ENCODE results near the gene SIAH3. TPM values are rescaled to one million over a fixed set of nuclear protein-coding genes. Genes with fewer than 3 reads are reported as not detected.

Gene SIAH3
- total and polyA plus RNA-seq, 3 donors from 2014 or later, result 0.19 to 0.47 (median 0.36) TPM

- no peaks in the 10 kb centered on the region for H3K36me3 ChIP-seq (ENCODE audit: low read depth, missing control alignments)
- no peak overlapping the region for H3K27ac ChIP-seq
- no peaks in the 10 kb centered on the region for H3K27me3 ChIP-seq
- intact Hi-C loops (cut with DNase I; ENCODE audit: low total_unique reads), result no loop called here
- DNase-seq, result no peak
- TF ChIP-seq CTCF (IDR thresholded peaks at IDR 0.05) (no peak), POLR2A (IDR thresholded peaks at IDR 0.05) (no peak)
- 84 to 89% methylated on average over 6 of the region's 6 CpGs for WGBS, 2 donors
- H3K4me1 ChIP-seq, result no peaks in the 10 kb centered on the region
- no peak overlapping the region for H3K4me3 ChIP-seq
- no peaks in the 10 kb centered on the region for H3K9me3 ChIP-seq
Measured at GRCh38 chr13:45828256-45828968, 23.1 kb downstream of the SIAH3 start.

GRCh38 chr13:45827318-45827717, 24.2 kb downstream of the SIAH3 start:
- no peak for DNase-seq
- TF ChIP-seq POLR2A (IDR thresholded peaks at IDR 0.05) (no peak), CTCF (IDR thresholded peaks at IDR 0.05) (no peak)
- Histone ChIP-seq H3K36me3 (ENCODE audit: low read depth, missing control alignments) (no peaks in the 10 kb centered on the region), H3K27me3 (no peaks in the 10 kb centered on the region), H3K9me3 (no peaks in the 10 kb centered on the region), H3K4me3 (no peak overlapping the region), H3K4me1 (no peaks in the 10 kb centered on the region), H3K27ac (no peak overlapping the region)
- intact Hi-C loops (cut with DNase I; ENCODE audit: low total_unique reads), result no loop called here

- H3K27ac ChIP-seq, result no peak overlapping the region
- no peaks in the 10 kb centered on the region for H3K4me1 ChIP-seq
- TF ChIP-seq CTCF (IDR thresholded peaks at IDR 0.05), result no peak
- no peak for TF ChIP-seq POLR2A (IDR thresholded peaks at IDR 0.05)
- H3K9me3 ChIP-seq, result no peaks in the 10 kb centered on the region
- H3K36me3 ChIP-seq (ENCODE audit: low read depth, missing control alignments), result no peaks in the 10 kb centered on the region
- DNase-seq, result no peak
- intact Hi-C loops (cut with DNase I; ENCODE audit: low total_unique reads), result no loop called here
- WGBS, 2 donors, result 74 to 77% methylated on average over 5 of the region's 5 CpGs
- no peaks in the 10 kb centered on the region for H3K27me3 ChIP-seq
- no peak overlapping the region for H3K4me3 ChIP-seq
Measured at GRCh38 chr13:45826731-45827130, 24.8 kb downstream of the SIAH3 start.

DNA sequence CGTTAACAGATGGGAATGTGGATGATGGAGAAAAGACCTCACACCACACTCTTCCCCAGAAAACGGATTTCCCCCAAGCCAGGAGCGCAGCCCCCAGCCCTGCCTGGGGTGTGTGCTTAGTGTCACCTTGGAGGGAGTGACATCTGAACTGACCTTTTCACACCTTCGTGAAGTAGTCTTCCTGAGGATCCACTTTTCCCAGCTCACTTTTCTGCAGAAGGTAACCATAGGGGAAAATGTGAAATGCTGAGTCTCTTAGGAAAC, 26.2 kb downstream of the SIAH3 start:
- Histone ChIP-seq H3K27me3 (no peaks in the 10 kb centered on the region), H3K27ac (no peak overlapping the region), H3K9me3 (no peaks in the 10 kb centered on the region), H3K4me1 (no peaks in the 10 kb centered on the region), H3K36me3 (ENCODE audit: low read depth, missing control alignments) (no peaks in the 10 kb centered on the region), H3K4me3 (no peak overlapping the region)
- DNase-seq, result no peak
- TF ChIP-seq CTCF (IDR thresholded peaks at IDR 0.05) (no peak), POLR2A (IDR thresholded peaks at IDR 0.05) (no peak)
- intact Hi-C loops (cut with DNase I; ENCODE audit: low total_unique reads), result no loop called here
- 80 to 89% methylated on average over 4 of the region's 4 CpGs for WGBS, 2 donors

- intact Hi-C loops (cut with DNase I; ENCODE audit: low total_unique reads), result no loop called here
- no peak for DNase-seq
- H3K4me3 ChIP-seq, result no peak overlapping the region
Measured at GRCh38 chr13:45823583-45823982, 28.0 kb downstream of the SIAH3 start.

More at GRCh38 chr13:45823583-45823982, 28.0 kb downstream of the SIAH3 start:
- no peaks in the 10 kb centered on the region for H3K4me1 ChIP-seq
- TF ChIP-seq CTCF (IDR thresholded peaks at IDR 0.05) (no peak), POLR2A (IDR thresholded peaks at IDR 0.05) (no peak)
- no peaks in the 10 kb centered on the region for H3K27me3 ChIP-seq
- no peak overlapping the region for H3K27ac ChIP-seq
- no peaks in the 10 kb centered on the region for H3K9me3 ChIP-seq
- H3K36me3 ChIP-seq (ENCODE audit: low read depth, missing control alignments), result no peaks in the 10 kb centered on the region
